Peyer's patch (tissue), 4 donors: ENCODE results near the gene GATA6.
A peak's percentile ranks its signal among the peaks of the same experiment; 100 is the strongest.

Experiments used
- POLR2A ChIP-seq, 2 donors: fragments of 450-650 bp; IDR thresholded peaks; one replicate each; pipeline ENCODE4 v1.5.1; 2017; ENCODE audit warnings: antibody characterized with exemption in 2 of 2, mild to moderate bottlenecking in 2 of 2, moderate library complexity in 2 of 2
- TF ChIP-seq, protein P1 (sequence below), 6 experiments: fragments of 450-650 bp in 4 of 6; fragments of 200-600 bp in 2 of 6; sonication (generic) in 1 of 6; IDR thresholded peaks; one replicate each; pipeline ENCODE4 v1.5.1; 2017 to 2019; ENCODE audit warnings: antibody characterized with exemption in 6 of 6, mild to moderate bottlenecking in 3 of 6, moderate library complexity in 1 of 6

GRCh38 chr18:22174341-22175145 lies 5.2 kb downstream of the GATA6 start:
- TF ChIP-seq, protein P1, sequence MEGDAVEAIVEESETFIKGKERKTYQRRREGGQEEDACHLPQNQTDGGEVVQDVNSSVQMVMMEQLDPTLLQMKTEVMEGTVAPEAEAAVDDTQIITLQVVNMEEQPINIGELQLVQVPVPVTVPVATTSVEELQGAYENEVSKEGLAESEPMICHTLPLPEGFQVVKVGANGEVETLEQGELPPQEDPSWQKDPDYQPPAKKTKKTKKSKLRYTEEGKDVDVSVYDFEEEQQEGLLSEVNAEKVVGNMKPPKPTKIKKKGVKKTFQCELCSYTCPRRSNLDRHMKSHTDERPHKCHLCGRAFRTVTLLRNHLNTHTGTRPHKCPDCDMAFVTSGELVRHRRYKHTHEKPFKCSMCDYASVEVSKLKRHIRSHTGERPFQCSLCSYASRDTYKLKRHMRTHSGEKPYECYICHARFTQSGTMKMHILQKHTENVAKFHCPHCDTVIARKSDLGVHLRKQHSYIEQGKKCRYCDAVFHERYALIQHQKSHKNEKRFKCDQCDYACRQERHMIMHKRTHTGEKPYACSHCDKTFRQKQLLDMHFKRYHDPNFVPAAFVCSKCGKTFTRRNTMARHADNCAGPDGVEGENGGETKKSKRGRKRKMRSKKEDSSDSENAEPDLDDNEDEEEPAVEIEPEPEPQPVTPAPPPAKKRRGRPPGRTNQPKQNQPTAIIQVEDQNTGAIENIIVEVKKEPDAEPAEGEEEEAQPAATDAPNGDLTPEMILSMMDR (IDR thresholded peaks at IDR 0.05): peak in 1 of 6 experiments; percentile 32
- TF ChIP-seq POLR2A (IDR thresholded peaks at IDR 0.05): no peak
